Measurements from ENCODE around the gene MLST8.

Gene MLST8

DNA sequence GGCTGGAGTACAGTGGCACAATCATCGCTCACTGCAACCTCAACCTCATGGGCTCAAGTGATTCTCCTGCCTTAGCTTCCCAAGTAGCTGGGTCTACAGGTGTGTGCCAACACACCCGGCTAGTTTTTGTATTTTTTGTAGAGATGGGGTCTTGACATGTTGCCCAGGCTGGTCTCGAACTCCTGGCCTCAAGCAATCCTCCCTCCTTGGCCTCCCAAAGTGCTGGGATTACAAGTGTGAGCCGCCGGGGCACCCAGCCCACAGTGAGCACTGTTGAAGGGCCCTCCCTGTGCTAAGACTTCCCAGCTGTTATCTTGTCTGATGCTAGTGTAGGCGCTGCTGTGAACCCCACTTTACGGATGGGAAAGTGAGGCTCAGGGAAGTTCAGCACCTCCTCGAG is 16.9 kb upstream of the MLST8 start:
- TF ChIP-seq CTCF (IDR thresholded peaks at IDR 0.05; ENCODE audit: low read depth, low read length), result no peak

GRCh38 chr16:2189252-2189893 is 15.9 kb upstream of the MLST8 start:
- in situ Hi-C loops (cut with HindIII; ENCODE audit: low sequenced_read_pairs), result no loop called here
- H3K4me3 ChIP-seq (ENCODE audit: low read depth, low read length), result no peak overlapping the region
- no peak for TF ChIP-seq CTCF (IDR thresholded peaks at IDR 0.05; ENCODE audit: low read depth, low read length)
- no peak for DNase-seq (ENCODE audit: low read depth, low spot score)

More for the DNA sequence above, 16.9 kb upstream of the MLST8 start:
- DNase-seq (ENCODE audit: low read depth, low spot score), result no peak
- no peak overlapping the region for H3K4me3 ChIP-seq (ENCODE audit: low read depth, low read length)
- in situ Hi-C loops (cut with HindIII; ENCODE audit: low sequenced_read_pairs), result no loop called here

DNA sequence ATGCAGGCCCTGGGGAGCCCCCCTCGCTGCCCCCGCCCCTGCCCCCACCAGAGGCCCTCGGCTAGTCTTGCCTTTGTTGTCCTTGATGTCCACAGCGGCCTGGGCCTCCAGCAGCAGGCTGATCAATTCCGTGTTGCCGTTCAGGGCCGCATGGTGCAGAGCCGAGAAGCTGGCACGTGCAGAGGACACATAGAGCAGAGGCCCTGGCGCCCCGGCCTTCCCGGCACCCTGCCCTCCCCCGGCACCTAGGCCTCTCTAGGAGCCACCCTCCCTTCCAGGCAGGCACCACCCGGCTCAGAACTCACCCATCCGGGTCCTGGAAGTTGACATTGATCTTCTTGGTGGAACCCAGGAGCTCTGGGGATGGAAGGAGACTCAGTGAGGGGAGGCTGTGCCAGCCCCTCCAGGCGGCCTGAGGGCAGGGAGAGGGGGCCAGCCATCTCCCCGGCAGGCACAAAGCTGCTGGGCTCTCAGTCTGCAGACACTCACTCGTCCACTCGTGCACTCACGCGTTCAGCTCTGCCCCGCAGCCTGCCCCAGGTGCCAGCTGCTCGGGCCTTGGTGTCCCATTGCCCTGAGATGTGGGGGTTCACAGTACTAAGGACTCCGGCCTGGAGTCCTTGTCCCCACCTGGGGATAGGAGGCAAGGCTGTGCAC is 15.1 kb upstream of the MLST8 start:
- DNase-seq (ENCODE audit: low read depth, low spot score), result no peak
- H3K4me3 ChIP-seq (ENCODE audit: low read depth, low read length), result no peak overlapping the region
- in situ Hi-C loops (cut with HindIII; ENCODE audit: low sequenced_read_pairs), result no loop called here
- no peak for TF ChIP-seq CTCF (IDR thresholded peaks at IDR 0.05; ENCODE audit: low read depth, low read length)

DNA sequence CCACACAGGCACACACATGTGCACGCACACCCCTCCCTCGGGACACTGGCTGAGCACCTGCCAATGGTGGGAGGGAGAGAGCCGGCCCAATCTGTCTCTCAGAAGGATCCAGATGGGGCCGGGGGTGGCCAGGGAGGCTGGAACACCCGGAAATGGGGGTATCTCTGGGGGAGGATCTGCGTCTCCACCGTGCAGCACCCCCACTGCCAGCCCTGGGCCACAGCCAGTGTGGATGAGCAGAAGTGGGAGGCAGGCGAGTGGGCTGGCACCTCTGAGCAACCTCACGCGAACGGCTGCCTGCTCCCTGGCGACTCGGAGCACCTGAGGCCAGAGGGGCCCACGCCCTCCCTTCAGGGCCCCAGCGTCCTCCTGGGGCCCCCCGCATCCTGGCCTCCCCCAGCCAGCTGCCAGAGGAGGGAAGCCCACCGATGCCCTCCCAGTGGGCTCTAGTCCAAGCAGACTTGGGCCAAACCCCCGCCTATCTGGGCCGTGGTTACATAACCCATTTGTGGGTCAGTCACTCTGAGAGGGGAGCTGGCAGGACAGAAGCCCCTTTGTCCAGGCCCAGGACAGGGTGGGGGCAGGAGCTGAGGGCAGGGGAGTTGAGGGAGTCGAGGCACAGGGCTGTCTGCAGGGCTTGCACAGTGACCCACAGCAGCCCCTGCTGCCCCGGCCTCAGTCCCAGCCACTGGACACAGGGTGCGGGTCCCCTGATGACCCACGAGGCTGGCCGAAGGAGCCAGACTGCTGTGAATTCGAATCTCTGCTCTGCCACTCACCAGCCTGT is 14.4 kb upstream of the MLST8 start:
- TF ChIP-seq CTCF (IDR thresholded peaks at IDR 0.05; ENCODE audit: low read depth, low read length), result no peak
- in situ Hi-C loops (cut with HindIII; ENCODE audit: low sequenced_read_pairs), result no loop called here
- no peak overlapping the region for H3K4me3 ChIP-seq (ENCODE audit: low read depth, low read length)
- no peak for DNase-seq (ENCODE audit: low read depth, low spot score)

DNA sequence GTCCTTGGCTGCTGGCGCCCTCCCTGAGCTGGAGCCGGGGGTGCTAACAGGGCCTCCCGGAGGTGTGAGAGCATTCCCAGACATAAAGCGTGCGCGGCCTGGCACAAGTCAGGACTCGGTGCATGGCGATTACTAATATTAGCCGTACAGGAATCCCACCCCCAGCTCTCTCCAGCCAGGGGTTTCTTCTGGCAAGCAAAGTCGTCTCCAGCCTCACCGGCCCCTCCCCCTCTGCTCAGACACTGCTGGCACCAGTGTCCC is 13.9 kb upstream of the MLST8 start:
- TF ChIP-seq CTCF (IDR thresholded peaks at IDR 0.05; ENCODE audit: low read depth, low read length), result no peak
- no peak overlapping the region for H3K4me3 ChIP-seq (ENCODE audit: low read depth, low read length)
- no peak for DNase-seq (ENCODE audit: low read depth, low spot score)
- in situ Hi-C loops (cut with HindIII; ENCODE audit: low sequenced_read_pairs), result no loop called here

GRCh38 chr16:2194166-2194834 is 11.0 kb upstream of the MLST8 start:
- no peak for TF ChIP-seq CTCF (IDR thresholded peaks at IDR 0.05; ENCODE audit: low read depth, low read length)
- in situ Hi-C loops (cut with HindIII; ENCODE audit: low sequenced_read_pairs), result no loop called here
- H3K4me3 ChIP-seq (ENCODE audit: low read depth, low read length), result no peak overlapping the region
- no peak for DNase-seq (ENCODE audit: low read depth, low spot score)

All from astrocyte of the spinal cord (primary cell).